Pancreas (tissue), 10 donors: Measurements from ENCODE around the gene FHIT. TPM values are rescaled to one million over a fixed set of nuclear protein-coding genes. Genes with fewer than 3 reads are reported as not detected.

Experiments
- ATAC-seq, 4 donors: fragments of 200-7000 bp; cut with Tn5 transposase; one replicate each; pipeline versions ENCODE4 v1.8.0 to v1.9.1; 2020; ENCODE audit warnings: mild to moderate bottlenecking in 4 of 4, moderate library complexity in 4 of 4
- DNase-seq, 6 donors: peaks; one replicate each; pipeline ENCODE4 v3.0.0-alpha.2; 2020
- FAIRE-seq: peaks from 2 replicates; lab custom pipeline; 2012; peaks lifted over from hg19 to GRCh38; lab: Jason Lieb, UNC
- H3K27ac ChIP-seq, 4 donors: fragments of 200-600 bp; sonication (generic); 1 replicate in 3 of 4; 2 replicates in 1 of 4; pipeline versions ENCODE4 v1.5.0 to v1.8.0; 2020
- H3K27me3 ChIP-seq, 4 donors: fragments of 200-600 bp; one replicate each; pipeline ENCODE4 v1.8.0; 2021
- H3K36me3 ChIP-seq, 3 donors: fragments of 200-600 bp; sonication (generic) in 1 of 3; one replicate each; pipeline versions ENCODE4 v1.5.0 to v1.8.0; 2020 to 2021
- H3K4me1 ChIP-seq, 3 donors: fragments of 200-600 bp; one replicate each; pipeline ENCODE4 v1.8.0; 2021
- H3K4me3 ChIP-seq, 4 donors: fragments of 200-600 bp; sonication (generic) in 2 of 4; one replicate each; pipeline versions ENCODE4 v1.5.0 to v1.8.0; 2020 to 2021
- H3K9me3 ChIP-seq, 4 donors: fragments of 200-600 bp; one replicate each; pipeline ENCODE4 v1.8.0; 2021
- WGBS, 2 donors: extraction: QIAGEN DNeasy Blood & Tissue Kit; methylation state at CpG; one replicate each; pipeline ENCODE4 v1.1.7; 2013; 5-methylcytosine and 5-hydroxymethylcytosine counted together
- intact Hi-C, 3 donors: fragments of 100-400 bp; cut with DNase I; formaldehyde crosslinking; loops; one replicate each; pipeline versions ENCODE4 v1.11.1 to v1.14.2; 2022
- polyA plus RNA-seq, 2 donors: library from polyadenylated mRNA; stranded (reverse); fragments of 200-250 nt; gene quantifications; one replicate each; pipeline ENCODE4 v1.2.3, GENCODE V29; 2013
- total RNA-seq, 6 donors: library from RNA; stranded (reverse); fragmentation: NEBNext Ultra II Directional in 4 of 6; extraction: Animal tissue kit (Norgen Biotek cat#: 25700) in 4 of 6; gene quantifications; one replicate each; pipeline versions ENCODE4 v1.2.1 to v1.2.4, GENCODE V29; 2021 to 2023
- TF ChIP-seq, protein P1 (sequence below), 4 donors: fragments of 200-600 bp; sonication (generic) in 3 of 4; IDR thresholded peaks; one replicate each; pipeline versions ENCODE4 v1.5.0 to v1.8.0; 2021; ENCODE audit warnings: antibody characterized with exemption in 4 of 4
- donor health status: healthy with polysubstance abuse.
- donor health status: DM: no; HTN: no; CAD: no; lungs with moderate emphysema.
- donor health status: DM: no; HTN: no; CAD: no.
- donor health status: control.
- donor health status: control.
- donor health status: Bipolar disorder and iron deficiency.
- donor health status: DM: yes; HTN: yes; CAD: no.
- donor health status: DM: no; HTN: no; CAD: no.
- donor health status: DM: no; HTN: no; CAD: no.
- donor health status: DM: yes; HTN: yes; CAD: no.

FHIT gene
- total and polyA plus RNA-seq, 8 donors: 4.8 to 15.7 (median 8.0) TPM

DNA sequence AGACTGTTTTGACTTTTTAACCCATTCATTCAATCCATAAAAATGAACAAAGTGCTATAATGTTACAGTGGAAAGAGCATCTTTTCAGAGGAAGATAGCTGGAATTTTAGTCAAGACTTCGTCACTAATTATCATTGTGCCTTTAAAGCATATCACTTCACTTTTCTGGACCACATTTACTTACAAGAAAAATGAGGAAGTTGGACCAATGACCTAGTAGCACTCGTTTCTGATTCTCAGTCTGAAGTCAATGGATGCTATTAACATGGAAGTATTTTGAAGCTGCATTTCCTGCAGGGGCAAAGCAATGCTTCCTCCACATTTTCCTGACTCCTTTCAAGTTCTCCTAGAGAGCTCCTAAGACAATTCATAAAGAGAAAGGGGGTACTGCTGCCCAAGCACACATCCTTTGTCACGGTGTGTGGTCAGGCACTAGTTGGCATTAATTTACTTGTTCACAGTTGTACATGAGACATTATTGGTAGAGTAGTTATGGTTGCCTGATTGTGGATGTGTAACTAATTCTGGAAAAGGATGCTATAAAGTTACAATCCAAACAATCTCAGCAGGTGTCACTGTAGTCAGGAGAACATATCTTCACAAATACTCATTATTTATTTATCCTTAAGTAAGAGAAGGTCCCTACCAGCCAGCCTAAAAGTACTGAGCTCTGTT, 1049.1 kb downstream of the FHIT start:
- Histone ChIP-seq H3K9me3 (no peaks in the 10 kb centered on the region), H3K27ac (no peak overlapping the region), H3K4me1 (no peaks in the 10 kb centered on the region), H3K4me3 (no peak overlapping the region), H3K36me3 (no peaks in the 10 kb centered on the region), H3K27me3 (no peaks in the 10 kb centered on the region)
- TF ChIP-seq, protein P1, sequence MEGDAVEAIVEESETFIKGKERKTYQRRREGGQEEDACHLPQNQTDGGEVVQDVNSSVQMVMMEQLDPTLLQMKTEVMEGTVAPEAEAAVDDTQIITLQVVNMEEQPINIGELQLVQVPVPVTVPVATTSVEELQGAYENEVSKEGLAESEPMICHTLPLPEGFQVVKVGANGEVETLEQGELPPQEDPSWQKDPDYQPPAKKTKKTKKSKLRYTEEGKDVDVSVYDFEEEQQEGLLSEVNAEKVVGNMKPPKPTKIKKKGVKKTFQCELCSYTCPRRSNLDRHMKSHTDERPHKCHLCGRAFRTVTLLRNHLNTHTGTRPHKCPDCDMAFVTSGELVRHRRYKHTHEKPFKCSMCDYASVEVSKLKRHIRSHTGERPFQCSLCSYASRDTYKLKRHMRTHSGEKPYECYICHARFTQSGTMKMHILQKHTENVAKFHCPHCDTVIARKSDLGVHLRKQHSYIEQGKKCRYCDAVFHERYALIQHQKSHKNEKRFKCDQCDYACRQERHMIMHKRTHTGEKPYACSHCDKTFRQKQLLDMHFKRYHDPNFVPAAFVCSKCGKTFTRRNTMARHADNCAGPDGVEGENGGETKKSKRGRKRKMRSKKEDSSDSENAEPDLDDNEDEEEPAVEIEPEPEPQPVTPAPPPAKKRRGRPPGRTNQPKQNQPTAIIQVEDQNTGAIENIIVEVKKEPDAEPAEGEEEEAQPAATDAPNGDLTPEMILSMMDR (IDR thresholded peaks at IDR 0.05): no peak
- intact Hi-C loops: no loop called here
- no peak for DNase-seq
- no peak for FAIRE-seq
- ATAC-seq: no peak
- 73 to 75% methylated on average over 3 of the region's 3 CpGs for WGBS, 2 donors

DNA sequence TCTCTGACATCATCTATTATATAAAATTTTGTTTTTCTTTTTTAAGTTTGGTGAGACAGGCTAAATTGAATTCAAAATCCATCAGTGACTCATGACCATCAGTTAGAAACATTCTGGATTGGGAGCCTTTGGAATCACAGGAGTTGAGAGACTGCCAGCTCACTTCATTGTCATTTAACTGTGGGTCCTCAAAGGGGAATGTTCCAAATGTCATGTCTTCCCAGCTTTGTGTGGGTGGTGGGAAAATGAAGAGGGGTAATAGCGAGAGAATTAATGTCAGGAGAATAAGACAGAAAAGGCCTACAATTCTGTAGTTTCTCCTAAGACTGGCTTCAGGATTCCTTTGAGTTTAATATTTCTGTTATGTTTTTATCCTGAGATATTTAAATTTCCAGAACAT, 1051.9 kb downstream of the FHIT start:
- FAIRE-seq: no peak
- H3K27ac ChIP-seq: no peak overlapping the region
- H3K4me1 ChIP-seq: no peaks in the 10 kb centered on the region
- ATAC-seq: no peak
- H3K27me3 ChIP-seq: no peaks in the 10 kb centered on the region
- no peaks in the 10 kb centered on the region for H3K9me3 ChIP-seq
- TF ChIP-seq, protein P1 (IDR thresholded peaks at IDR 0.05): no peak
- H3K36me3 ChIP-seq: no peaks in the 10 kb centered on the region
- no peak for DNase-seq
- no peak overlapping the region for H3K4me3 ChIP-seq
- intact Hi-C loops: no loop called here
- 0 to 69% methylated on average over 1 of the region's 1 CpG for WGBS, 2 donors

GRCh38 chr3:60198179-60198720, 1053.0 kb downstream of the FHIT start:
- no peak for DNase-seq
- Histone ChIP-seq H3K27me3 (no peaks in the 10 kb centered on the region), H3K36me3 (no peaks in the 10 kb centered on the region), H3K4me3 (no peak overlapping the region), H3K4me1 (no peaks in the 10 kb centered on the region), H3K27ac (no peak overlapping the region), H3K9me3 (no peaks in the 10 kb centered on the region)
- WGBS, 2 donors: 65 to 83% methylated on average over 5 of the region's 5 CpGs
- intact Hi-C loops: no loop called here
- TF ChIP-seq, protein P1 (IDR thresholded peaks at IDR 0.05): no peak
- ATAC-seq: no peak
- no peak for FAIRE-seq

DNA sequence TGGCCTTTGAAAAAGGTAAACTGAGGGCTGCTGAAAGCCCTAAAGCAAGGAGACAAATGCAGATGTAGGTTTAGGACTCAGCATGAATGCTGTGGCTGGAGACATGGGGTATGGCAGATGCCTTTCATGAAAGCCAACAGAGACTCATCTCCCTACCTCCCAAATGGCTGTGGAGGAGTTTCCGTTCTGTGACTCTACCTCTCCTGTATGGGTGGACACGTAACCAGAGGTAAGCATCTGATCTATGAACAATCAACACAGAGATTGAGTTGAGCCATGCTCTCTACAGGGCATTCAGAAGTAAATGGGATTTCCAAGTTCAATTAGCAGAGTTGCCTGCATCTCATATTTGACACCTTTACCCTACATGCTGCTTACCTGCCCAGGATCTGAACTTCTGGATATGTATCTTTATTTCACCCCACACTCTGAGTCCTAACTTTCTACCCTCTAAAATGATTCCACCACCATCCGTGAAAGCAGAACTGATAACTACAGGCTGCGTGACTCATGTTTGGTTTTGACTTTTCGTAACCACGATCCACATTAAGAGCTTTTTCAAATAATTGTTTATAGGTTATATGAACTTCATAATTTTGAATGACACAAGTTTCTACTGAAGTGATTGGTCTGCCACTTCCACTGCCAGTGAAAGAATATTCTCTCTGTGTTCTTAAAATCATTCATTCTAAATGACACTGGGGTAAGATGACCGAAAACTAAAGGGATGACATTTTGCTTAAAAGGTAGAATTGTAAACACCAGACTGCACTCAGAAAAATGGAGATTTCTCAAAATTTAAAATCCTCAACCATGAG, 1058.7 kb downstream of the FHIT start:
- ATAC-seq (no peak), FAIRE-seq (no peak), DNase-seq (no peak)
- WGBS, 2 donors: 89 to 91% methylated on average over 7 of the region's 7 CpGs
- Histone ChIP-seq H3K4me3 (no peak overlapping the region), H3K9me3 (no peaks in the 10 kb centered on the region), H3K4me1 (no peaks in the 10 kb centered on the region), H3K27me3 (no peaks in the 10 kb centered on the region), H3K36me3 (no peaks in the 10 kb centered on the region), H3K27ac (no peak overlapping the region)
- intact Hi-C loops: no loop called here
- TF ChIP-seq, protein P1 (IDR thresholded peaks at IDR 0.05): no peak
